Lower leg skin (tissue), 3 donors: ENCODE measurements around the gene SALL1.

Experiments
- CTCF ChIP-seq, 3 donors: fragments of 450-650 bp; IDR thresholded peaks; one replicate each; pipeline ENCODE4 v1.5.1; 2016; ENCODE audit warnings: antibody characterized with exemption in 3 of 3, mild to moderate bottlenecking in 3 of 3, moderate library complexity in 2 of 3
- POLR2A ChIP-seq, 2 donors: fragments of 450-650 bp; IDR thresholded peaks; one replicate each; pipeline ENCODE4 v1.6.1; 2016 to 2017; ENCODE audit warnings: antibody characterized with exemption in 2 of 2, mild to moderate bottlenecking in 1 of 2, moderate library complexity in 1 of 2

- TF ChIP-seq POLR2A (IDR thresholded peaks at IDR 0.05) (no peak), CTCF (IDR thresholded peaks at IDR 0.05) (no peak)
Observed at GRCh38 chr16:51119556-51119955, 31.5 kb downstream of the SALL1 start.
